IMR-90 (cell line): ENCODE results near the gene HUNK. TPM values are rescaled to one million over a fixed set of nuclear protein-coding genes. Genes with fewer than 3 reads are reported as not detected.

ENCODE experiments used
- ATAC-seq: fragments of 200-7000 bp; cut with Tn5 transposase; 2 replicates; pipeline ENCODE4 v1.9.1; 2020; ENCODE audit warnings: low read depth, mild to moderate bottlenecking, moderate library complexity
- BruUV-seq: library from RNA; stranded (reverse); fragments of 400-500 nt; replicated peaks from 2 replicates; lab custom pipeline; 2021; lab: Mats Ljungman, UMichigan
- CTCF ChIA-PET: fragments of 300-600 bp; formaldehyde crosslinking; extraction: SDS; loops from one replicate; lab custom pipeline; 2021; ENCODE audit warnings: antibody characterized with exemption; lab: Yijun Ruan, JAX
- POLR2A ChIA-PET: fragments of 300-600 bp; sonication (Branson Sonifier 250); formaldehyde crosslinking; loops from one replicate; lab custom pipeline; 2022; ENCODE audit warnings: antibody characterized with exemption; ENCODE audit not compliant: unreplicated experiment; lab: Charles Lee
- DNase-seq: peaks from one replicate; pipeline ENCODE4 v3.0.0; 2013
- H2AFZ ChIP-seq: replicated peaks from 2 replicates; pipeline ENCODE3; 2013; ENCODE audit warnings: low read length, mild to moderate bottlenecking; ENCODE audit not compliant: poor library complexity
- H2AK5ac ChIP-seq: 2 replicates; pipeline ENCODE4 v1.6.1; 2013; ENCODE audit warnings: low read depth, low read length, inconsistent platforms
- H2AK9ac ChIP-seq: replicated peaks from 2 replicates; pipeline ENCODE3; 2013; ENCODE audit warnings: mild to moderate bottlenecking, low read depth, low read length, moderate library complexity; ENCODE audit not compliant: poor library complexity
- H2BK120ac ChIP-seq: 2 replicates; pipeline ENCODE4 v1.6.1; 2013; ENCODE audit warnings: low read depth, low read length, inconsistent platforms
- H2BK15ac ChIP-seq: 3 replicates; pipeline ENCODE4 v1.6.1; 2013; ENCODE audit warnings: low read depth, low read length, inconsistent platforms
- H2BK20ac ChIP-seq: 2 replicates; pipeline ENCODE4 v1.6.1; 2013; ENCODE audit warnings: low read depth, mild to moderate bottlenecking, inconsistent platforms, low read length, moderate library complexity
- H2BK5ac ChIP-seq: 2 replicates; pipeline ENCODE4 v1.6.1; 2013; ENCODE audit warnings: mild to moderate bottlenecking, low read depth, low read length, inconsistent platforms; ENCODE audit not compliant: poor library complexity, severe bottlenecking
- H3K14ac ChIP-seq: replicated peaks from 2 replicates; pipeline ENCODE4 v1.6.1; 2013; ENCODE audit warnings: low read depth, low read length, inconsistent platforms
- H3K18ac ChIP-seq: 2 replicates; pipeline ENCODE4 v1.6.1; 2013; ENCODE audit warnings: low read depth, low read length, control low read depth
- H3K23ac ChIP-seq: 2 replicates; pipeline ENCODE4 v1.6.1; 2013; ENCODE audit warnings: low read depth, low read length, inconsistent platforms
- H3K27ac ChIP-seq: 2 replicates; pipeline ENCODE4 v1.5.1; 2013; ENCODE audit warnings: mild to moderate bottlenecking, control low read depth, low read length; ENCODE audit not compliant: insufficient read depth
- H3K27me3 ChIP-seq: 2 replicates; pipeline ENCODE4 v1.6.1; 2013; ENCODE audit warnings: low read length; ENCODE audit not compliant: control insufficient read depth, insufficient read depth
- H3K36me3 ChIP-seq: 2 replicates; pipeline ENCODE4 v1.6.1; 2013; ENCODE audit warnings: low read length, mixed read lengths; ENCODE audit not compliant: control insufficient read depth, insufficient read depth
- H3K4ac ChIP-seq: 2 replicates; pipeline ENCODE4 v1.6.1; 2013; ENCODE audit warnings: low read depth, low read length, inconsistent platforms
- H3K4me1 ChIP-seq: 2 replicates; pipeline ENCODE4 v1.6.1; 2013; ENCODE audit warnings: low read length, mixed read lengths; ENCODE audit not compliant: control insufficient read depth, insufficient read depth
- H3K4me2 ChIP-seq: 2 replicates; pipeline ENCODE4 v1.6.1; 2013; ENCODE audit warnings: low read depth, mild to moderate bottlenecking, control low read depth, low read length, moderate library complexity
- H3K4me3 ChIP-seq: 2 replicates; pipeline ENCODE4 v1.5.1; 2013; ENCODE audit warnings: low read depth, mild to moderate bottlenecking, control low read depth, low read length, moderate library complexity; ENCODE audit not compliant: insufficient read depth
- H3K56ac ChIP-seq: 2 replicates; pipeline ENCODE4 v1.6.1; 2013; ENCODE audit warnings: low read length, inconsistent platforms; ENCODE audit not compliant: insufficient read depth; ENCODE audit errors: extremely low read depth
- H3K79me1 ChIP-seq, 2 experiments: 2 replicates each; pipeline ENCODE4 v1.6.1; 2013; ENCODE audit warnings: low read length in 2 of 2, inconsistent platforms in 1 of 2, low read depth in 1 of 2
- H3K9ac ChIP-seq: 2 replicates; pipeline ENCODE4 v1.6.1; 2013; ENCODE audit warnings: low read depth, low read length, control low read depth
- H3K9me1 ChIP-seq: 2 replicates; pipeline ENCODE4 v1.6.1; 2013; ENCODE audit warnings: low read length, inconsistent platforms; ENCODE audit not compliant: insufficient read depth
- H3K9me3 ChIP-seq: 2 replicates; pipeline ENCODE4 v1.6.1; 2013; ENCODE audit warnings: low read length; ENCODE audit not compliant: control insufficient read depth, insufficient read depth
- H4K20me1 ChIP-seq: 2 replicates; pipeline ENCODE4 v1.6.1; 2013; ENCODE audit warnings: low read length, inconsistent platforms; ENCODE audit not compliant: insufficient read depth
- H4K5ac ChIP-seq: 2 replicates; pipeline ENCODE4 v1.6.1; 2013; ENCODE audit warnings: mild to moderate bottlenecking, low read depth, low read length, control low read depth
- H4K8ac ChIP-seq, 2 experiments: 2 replicates each; pipeline ENCODE4 v1.6.1; 2013; ENCODE audit warnings: low read depth in 2 of 2, low read length in 2 of 2, control low read depth in 1 of 2, inconsistent platforms in 1 of 2
- H4K91ac ChIP-seq: 2 replicates; pipeline ENCODE4 v1.6.1; 2013; ENCODE audit warnings: low read depth, low read length, inconsistent platforms; ENCODE audit not compliant: insufficient read depth
- BHLHE40 ChIP-seq: fragments of 150-350 bp; IDR thresholded peaks from 2 replicates; pipeline ENCODE4 v1.6.1; 2016; ENCODE audit warnings: mild to moderate bottlenecking, low read depth, low read length
- CEBPB ChIP-seq: IDR thresholded peaks from 2 replicates; pipeline ENCODE4 v1.6.1; 2012; ENCODE audit warnings: low read depth, low read length, improper control_type of control experiment
- CTCF ChIP-seq: conservative IDR thresholded peaks from 2 replicates; pipeline ENCODE4 v1.5.1; 2012; ENCODE audit warnings: mild to moderate bottlenecking, low read depth, low read length, improper control_type of control experiment
- ELK1 ChIP-seq: fragments of 150-350 bp; IDR thresholded peaks from 2 replicates; pipeline ENCODE4 v1.6.1; 2016; ENCODE audit warnings: low read depth, mild to moderate bottlenecking, low read length, moderate library complexity, borderline replicate concordance
- FOS ChIP-seq: fragments of 150-350 bp; IDR thresholded peaks from 2 replicates; pipeline ENCODE4 v1.6.1; 2016; ENCODE audit warnings: low read depth, low read length
- MAFK ChIP-seq: IDR thresholded peaks from 2 replicates; pipeline ENCODE4 v1.6.1; 2012; ENCODE audit warnings: low read depth, low read length, improper control_type of control experiment
- MAZ ChIP-seq: IDR thresholded peaks from 2 replicates; pipeline ENCODE4 v1.6.1; 2012; ENCODE audit warnings: low read depth, mild to moderate bottlenecking, low read length, improper control_type of control experiment, moderate library complexity, borderline replicate concordance
- MXI1 ChIP-seq: IDR thresholded peaks from 2 replicates; pipeline ENCODE4 v1.6.1; 2012; ENCODE audit warnings: low read depth, mild to moderate bottlenecking, low read length, moderate library complexity, borderline replicate concordance
- NFE2L2 ChIP-seq: fragments of 150-350 bp; IDR thresholded peaks from 2 replicates; pipeline ENCODE4 v1.6.1; 2016; ENCODE audit warnings: low read depth, mild to moderate bottlenecking, low read length
- RCOR1 ChIP-seq: IDR thresholded peaks from 2 replicates; pipeline ENCODE4 v1.6.1; 2012; ENCODE audit warnings: mild to moderate bottlenecking, low read length, improper control_type of control experiment; ENCODE audit not compliant: insufficient replicate concordance
- USF2 ChIP-seq: fragments of 150-350 bp; IDR thresholded peaks from 2 replicates; pipeline ENCODE4 v1.6.1; 2017; ENCODE audit warnings: mild to moderate bottlenecking, antibody characterized with exemption, low read length, low read depth
- WGBS, 2 experiments: methylation state at CpG; one replicate each; pipeline versions ENCODE4 v1.1.5 to v1.1.7; 2013; ENCODE audit warnings: missing lambda C conversion rate in 2 of 2; ENCODE audit not compliant: insufficient read length in 1 of 2; ENCODE audit errors: extremely low coverage in 2 of 2; 5-methylcytosine and 5-hydroxymethylcytosine counted together
- dilution Hi-C: fragments of 300-500 bp; cut with HindIII; formaldehyde crosslinking; loops from one replicate; pipeline ENCODE4 v1.14.3; 2018; ENCODE audit warnings: low sequenced_read_pairs; ENCODE audit not compliant: unreplicated experiment
- in situ Hi-C: fragments of 300-500 bp; cut with MboI; formaldehyde crosslinking; loops from 3 replicates; pipeline ENCODE4 v1.14.3; 2019; ENCODE audit warnings: low sequenced_read_pairs, inconsistent platforms, mixed read lengths
- intact Hi-C: fragments of 100-400 bp; cut with micrococcal nuclease; formaldehyde crosslinking; loops from 2 replicates; pipeline ENCODE4 v1.10.0; 2022
- polyA plus RNA-seq, 3 experiments: library from polyadenylated mRNA; depleted of rRNA; stranded (reverse); fragments of >200 nt; gene quantifications; 2 replicates each; pipeline ENCODE4 v1.2.3, GENCODE V29; 2012; ENCODE audit warnings: low replicate concordance in 1 of 3
- total RNA-seq: library from RNA; depleted of rRNA; stranded (reverse); fragments of >200 nt; gene quantifications from 2 replicates; pipeline ENCODE4 v1.2.3, GENCODE V29; 2012

Gene HUNK
- total and polyA plus RNA-seq, 2 of the 4 experiments (the other 2 are of a cell fraction) = 1.0 to 2.0 TPM

GRCh38 chr21:31945141-31945540, 72.3 kb downstream of the HUNK start:
- no peak overlapping the region for H3K56ac ChIP-seq
- no peak overlapping the region for H3K4me3 ChIP-seq
- no peak overlapping the region for H2AK5ac ChIP-seq
- peak overlapping the region; percentile 52; the same call in 1 of the 2 replicates for H3K23ac ChIP-seq
- peak overlapping the region; percentile 64 for H2BK120ac ChIP-seq
- peak overlapping the region; percentile 60; the same call in 1 of the 2 replicates for H2BK20ac ChIP-seq
- ChIA-PET POLR2A (no interaction called here), CTCF (interaction anchor here (0.5 to 1.1 kb wide), 3 partner anchors 29 to 79 kb away, joined by 3 to 5 read pairs (median 4); no protein-coding TSS in a partner anchor)
- dilution Hi-C loops (no loop called here), intact Hi-C loops (loop anchor here (2.0 to 5.0 kb wide), 4 partner anchors 36 to 312 kb away; no protein-coding TSS in a partner anchor), in situ Hi-C loops (no loop called here)
- H3K4ac ChIP-seq = peak overlapping the region; percentile 57
- no peak overlapping the region for H2AK9ac ChIP-seq
- peak; percentile 41 for ATAC-seq
- H2AFZ ChIP-seq = peak overlapping the region; percentile 33
- H3K14ac ChIP-seq = peak overlapping the region; percentile 37; the same call in 1 of the 2 replicates
- peak overlapping the region; percentile 30; the same call in 1 of the 2 replicates for H3K9ac ChIP-seq
- no peak overlapping the region; the same call in 2 of the 3 replicates for H2BK15ac ChIP-seq
- TF ChIP-seq USF2 (no peak), MAZ (no peak), MAFK (no peak), FOS (no peak), BHLHE40 (no peak), CTCF (no peak), MXI1 (no peak), RCOR1 (no peak), NFE2L2 (no peak), CEBPB (no peak), ELK1 (no peak)
- no CpG with 5 or more reads among the region's 5 CpGs for WGBS, 2 experiments
- H4K5ac ChIP-seq = peak overlapping the region; percentile 57; the same call in 1 of the 2 replicates
- H3K4me1 ChIP-seq = peaks cover 14% of the 10 kb centered on the region
- H3K18ac ChIP-seq = peak overlapping the region; percentile 72
- H3K27ac ChIP-seq = peak overlapping the region; percentile 70; the same call in 1 of the 2 replicates
- H3K79me1 ChIP-seq = peaks cover 0 to 4% of the 10 kb centered on the region in 2 experiments; a peak in 1 of 4 replicates
- H4K8ac ChIP-seq = peak overlapping the region in 1 of 2 experiments; percentile 62; a peak in 2 of 4 replicates
- no peaks in the 10 kb centered on the region for H3K9me3 ChIP-seq
- peaks cover 20% of the 10 kb centered on the region for H3K9me1 ChIP-seq
- peaks cover 5% of the 10 kb centered on the region; the same call in 1 of the 2 replicates for H4K20me1 ChIP-seq
- peak overlapping the region; percentile 22; the same call in 1 of the 2 replicates for H4K91ac ChIP-seq
- peak overlapping the region; percentile 67 for H2BK5ac ChIP-seq
- H3K36me3 ChIP-seq = peaks cover 9% of the 10 kb centered on the region
- H3K27me3 ChIP-seq = no peaks in the 10 kb centered on the region
- no TSS peak for BruUV-seq
- H3K4me2 ChIP-seq = peak overlapping the region; percentile 82
- no peak for DNase-seq
